Fibroblast of lung (primary cell): ENCODE data around the gene CDKAL1.

Experiments used
- EZH2 ChIP-seq: IDR thresholded peaks from 2 replicates; pipeline ENCODE4 v1.5.1; 2012; ENCODE audit warnings: low read length, control low read depth, mild to moderate bottlenecking; ENCODE audit errors: missing control alignments
- TF ChIP-seq, protein P1 (sequence below), 2 donors: IDR thresholded peaks in 1 of 2; conservative IDR thresholded peaks in 1 of 2; 1 replicate in 1 of 2; 2 replicates in 1 of 2; pipeline ENCODE4 v1.5.1; 2011 to 2012; ENCODE audit warnings: low read length in 2 of 2, control low read depth in 1 of 2, inconsistent platforms in 1 of 2, low read depth in 1 of 2, mild to moderate bottlenecking in 1 of 2

DNA sequence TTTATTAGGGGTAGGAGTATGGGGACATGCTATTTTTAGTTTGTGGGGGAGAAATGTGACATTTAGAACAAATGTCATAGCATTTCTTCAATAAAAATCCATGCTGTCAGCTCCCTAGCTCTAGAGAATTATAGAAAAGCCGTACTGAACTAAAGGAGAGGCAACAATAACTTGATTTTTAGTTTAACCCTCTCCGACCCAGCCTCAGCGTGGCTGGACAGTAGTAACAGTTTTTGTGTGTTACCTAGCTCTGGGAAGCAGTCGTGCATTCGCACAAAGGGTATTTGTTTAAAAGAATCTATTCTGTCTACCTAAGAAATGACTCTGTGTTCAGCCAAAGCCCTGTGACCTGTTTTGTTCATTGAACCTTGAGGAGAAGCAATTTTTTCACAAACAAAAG lies 616.9 kb downstream of the CDKAL1 start:
- TF ChIP-seq, protein P1, sequence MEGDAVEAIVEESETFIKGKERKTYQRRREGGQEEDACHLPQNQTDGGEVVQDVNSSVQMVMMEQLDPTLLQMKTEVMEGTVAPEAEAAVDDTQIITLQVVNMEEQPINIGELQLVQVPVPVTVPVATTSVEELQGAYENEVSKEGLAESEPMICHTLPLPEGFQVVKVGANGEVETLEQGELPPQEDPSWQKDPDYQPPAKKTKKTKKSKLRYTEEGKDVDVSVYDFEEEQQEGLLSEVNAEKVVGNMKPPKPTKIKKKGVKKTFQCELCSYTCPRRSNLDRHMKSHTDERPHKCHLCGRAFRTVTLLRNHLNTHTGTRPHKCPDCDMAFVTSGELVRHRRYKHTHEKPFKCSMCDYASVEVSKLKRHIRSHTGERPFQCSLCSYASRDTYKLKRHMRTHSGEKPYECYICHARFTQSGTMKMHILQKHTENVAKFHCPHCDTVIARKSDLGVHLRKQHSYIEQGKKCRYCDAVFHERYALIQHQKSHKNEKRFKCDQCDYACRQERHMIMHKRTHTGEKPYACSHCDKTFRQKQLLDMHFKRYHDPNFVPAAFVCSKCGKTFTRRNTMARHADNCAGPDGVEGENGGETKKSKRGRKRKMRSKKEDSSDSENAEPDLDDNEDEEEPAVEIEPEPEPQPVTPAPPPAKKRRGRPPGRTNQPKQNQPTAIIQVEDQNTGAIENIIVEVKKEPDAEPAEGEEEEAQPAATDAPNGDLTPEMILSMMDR (conservative IDR thresholded peaks at IDR 0.05 in 1 of 2, IDR thresholded peaks at IDR 0.05 in 1 of 2; ENCODE audit: low read depth in 1 of 2, low read length in 2 of 2): no peak
- TF ChIP-seq EZH2: no peak
